Measurements from ENCODE around the gene TMEM59L. TPM values are rescaled to one million over a fixed set of nuclear protein-coding genes. Genes with fewer than 3 reads are reported as not detected.

The TMEM59L gene
- total and polyA plus RNA-seq, 2 of the 13 experiments (the other 11 are each of a cell fraction or from before 2014, with no cell fraction given) = 0.97 to 5.5 TPM

DNA sequence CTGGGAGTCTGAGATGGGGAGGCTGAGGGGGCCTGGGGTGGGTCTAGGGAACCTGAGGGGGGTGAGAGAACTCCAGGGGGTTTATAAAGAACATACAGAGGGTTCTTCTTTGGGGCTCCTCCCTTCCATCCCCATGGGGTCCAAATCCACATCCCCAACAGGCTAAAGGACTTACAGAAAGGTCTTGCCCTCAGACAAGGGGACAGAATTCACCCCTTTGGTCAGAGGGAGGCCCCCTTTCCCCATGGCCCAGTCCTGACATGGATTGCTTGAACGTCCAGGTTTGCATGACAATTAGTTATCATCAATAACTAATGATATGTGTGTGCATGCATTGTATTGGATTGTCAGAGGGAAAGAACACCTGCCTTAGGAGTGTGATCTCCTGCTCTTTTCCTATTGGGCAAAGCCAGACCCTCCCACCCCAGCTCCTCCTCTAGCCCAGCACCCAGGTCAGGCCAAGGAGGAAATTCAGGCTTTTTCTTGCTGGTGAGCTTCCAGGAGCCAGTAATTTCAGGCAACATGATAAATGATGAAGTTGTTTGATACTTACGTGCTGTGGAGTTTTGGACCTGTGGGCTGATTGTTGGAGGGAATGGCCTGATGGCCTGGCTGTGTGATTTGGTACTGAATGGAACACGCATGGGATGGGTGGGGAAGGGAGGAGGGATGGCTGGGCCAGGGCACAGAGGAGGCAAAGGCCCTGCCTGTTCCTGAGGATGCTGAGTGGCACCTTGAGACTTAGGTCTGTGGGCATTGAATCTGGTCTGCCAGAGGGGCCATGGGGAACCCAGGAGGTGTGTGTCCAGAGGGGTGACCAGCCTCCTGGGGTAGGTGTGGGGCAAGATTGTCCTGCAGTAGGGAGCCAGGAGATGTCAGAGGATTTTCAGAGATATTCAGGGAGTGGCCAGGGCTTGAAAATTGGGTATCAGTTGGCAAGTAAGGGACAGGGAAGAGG, 25.3 kb downstream of the TMEM59L start (continued):
- no peak for TF ChIP-seq ZNF281 (CRISPR knock-in tag; IDR thresholded peaks at IDR 0.05; ENCODE audit: borderline replicate concordance)

GRCh38 chr19:18639706-18640243, 27.1 kb downstream of the TMEM59L start:
- no peak for FAIRE-seq
- no peak for TF ChIP-seq ZNF850 (CRISPR knock-in tag; conservative IDR thresholded peaks at IDR 0.05)
- no peak for TF ChIP-seq ZNF407 (CRISPR knock-in tag; IDR thresholded peaks at IDR 0.05; ENCODE audit: not compliant biosample characterization)
- no peak for TF ChIP-seq ARNTL (CRISPR knock-in tag; IDR thresholded peaks at IDR 0.05)
- TF ChIP-seq, protein P1, sequence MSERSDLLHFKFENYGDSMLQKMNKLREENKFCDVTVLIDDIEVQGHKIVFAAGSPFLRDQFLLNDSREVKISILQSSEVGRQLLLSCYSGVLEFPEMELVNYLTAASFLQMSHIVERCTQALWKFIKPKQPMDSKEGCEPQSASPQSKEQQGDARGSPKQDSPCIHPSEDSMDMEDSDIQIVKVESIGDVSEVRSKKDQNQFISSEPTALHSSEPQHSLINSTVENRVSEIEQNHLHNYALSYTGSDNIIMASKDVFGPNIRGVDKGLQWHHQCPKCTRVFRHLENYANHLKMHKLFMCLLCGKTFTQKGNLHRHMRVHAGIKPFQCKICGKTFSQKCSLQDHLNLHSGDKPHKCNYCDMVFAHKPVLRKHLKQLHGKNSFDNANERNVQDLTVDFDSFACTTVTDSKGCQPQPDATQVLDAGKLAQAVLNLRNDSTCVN (CRISPR knock-in tag; IDR thresholded peaks at IDR 0.05; ENCODE audit: borderline replicate concordance) = no peak
- TF ChIP-seq ATF5 (CRISPR knock-in tag; IDR thresholded peaks at IDR 0.05; ENCODE audit: low read depth) = no peak
- no peak for TF ChIP-seq ETV6 (CRISPR knock-in tag; conservative IDR thresholded peaks at IDR 0.05)

More at GRCh38 chr19:18639706-18640243, 27.1 kb downstream of the TMEM59L start:
- ATAC-seq = no peak
- 90% methylated on average over 8 of the region's 8 CpGs for WGBS (ENCODE audit: low lambda C conversion rate)
- in situ Hi-C loops (cut with HindIII; ENCODE audit: extremely low pct_ligation_motif_present, low pct_unique_long_range_greater_than_20kb) = no loop called here
- Histone ChIP-seq H3K36me3 (replicated peaks in 1 of 2; ENCODE audit: control insufficient read depth in 1 of 2, insufficient read depth in 2 of 2, low read length in 2 of 2) (no peaks in the 10 kb centered on the region), H3K79me2 (ENCODE audit: insufficient read depth, low read length) (peaks cover 15% of the 10 kb centered on the region), H2AFZ (ENCODE audit: low read length) (no peak overlapping the region), H3K4me2 (ENCODE audit: low read depth, low read length) (no peak overlapping the region), H3K9ac (ENCODE audit: insufficient read depth, low read depth, low read length) (no peak overlapping the region), H3K4me1 (ENCODE audit: insufficient read depth, low read length) (peaks cover 34% of the 10 kb centered on the region), H3K9me3 (ENCODE audit: low read length) (no peaks in the 10 kb centered on the region), H3K27me3 (ENCODE audit: control insufficient read depth in 1 of 2, insufficient read depth in 2 of 2, low read length in 2 of 2) (no peaks in the 10 kb centered on the region; a peak in 1 of 5 replicates), H4K20me1 (ENCODE audit: insufficient read depth, low read length) (no peaks in the 10 kb centered on the region), H3K4me3 (replicated peaks in 1 of 3; ENCODE audit: insufficient read depth in 1 of 3, low read depth in 2 of 3, low read length in 3 of 3) (no peak overlapping the region), H3K27ac (ENCODE audit: extremely low read length, insufficient read depth, low read length) (no peak overlapping the region)
- no peak for DNase-seq (ENCODE audit: low spot score)
- intact Hi-C loops (cut with micrococcal nuclease; ENCODE audit: unreplicated experiment) = no loop called here
- ChIA-PET POLR2A (no interaction called here), CTCF (ENCODE audit: low intra/inter-chr PET ratio, low total read pairs) (no interaction called here)
- no TSS peak for BruUV-seq (replicated peaks)
